GM18519 (cell line): ENCODE results near the gene SFR1.
"Not testable (repeated sequence)": the region's sequence is repeated elsewhere in the genome, so short reads cannot be mapped to it uniquely, and the experiment has no call there.

ENCODE experiments used
- ATAC-seq: cut with Tn5 transposase; IDR thresholded peaks from one replicate; pipeline ENCODE4 v1.9.1; 2021; ENCODE audit warnings: mild to moderate bottlenecking, moderate library complexity; ENCODE audit not compliant: unreplicated experiment, low FRiP score

The SFR1 gene

GRCh38 chr10:104155591-104155990 is 33.6 kb downstream of the SFR1 start:
- no peak for ATAC-seq

GRCh38 chr10:104170610-104171254 is 48.8 kb downstream of the SFR1 start:
- ATAC-seq = no peak

- not testable (repeated sequence) for ATAC-seq
These were observed 52.2 kb downstream of the SFR1 start for GRCh38 chr10:104174136-104174535.
